HG02610 (cell line): ENCODE measurements around the gene CMTM5.

Experiments
- ATAC-seq: cut with Tn5 transposase; IDR thresholded peaks from one replicate; pipeline ENCODE4 v1.9.1; 2021; ENCODE audit warnings: mild to moderate bottlenecking, moderate library complexity; ENCODE audit not compliant: unreplicated experiment

CMTM5 gene, protein sequence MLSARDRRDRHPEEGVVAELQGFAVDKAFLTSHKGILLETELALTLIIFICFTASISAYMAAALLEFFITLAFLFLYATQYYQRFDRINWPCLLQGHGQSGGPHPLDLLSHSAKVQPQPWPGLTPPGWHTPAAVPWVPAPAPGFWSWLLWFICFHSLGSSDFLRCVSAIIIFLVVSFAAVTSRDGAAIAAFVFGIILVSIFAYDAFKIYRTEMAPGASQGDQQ

DNA sequence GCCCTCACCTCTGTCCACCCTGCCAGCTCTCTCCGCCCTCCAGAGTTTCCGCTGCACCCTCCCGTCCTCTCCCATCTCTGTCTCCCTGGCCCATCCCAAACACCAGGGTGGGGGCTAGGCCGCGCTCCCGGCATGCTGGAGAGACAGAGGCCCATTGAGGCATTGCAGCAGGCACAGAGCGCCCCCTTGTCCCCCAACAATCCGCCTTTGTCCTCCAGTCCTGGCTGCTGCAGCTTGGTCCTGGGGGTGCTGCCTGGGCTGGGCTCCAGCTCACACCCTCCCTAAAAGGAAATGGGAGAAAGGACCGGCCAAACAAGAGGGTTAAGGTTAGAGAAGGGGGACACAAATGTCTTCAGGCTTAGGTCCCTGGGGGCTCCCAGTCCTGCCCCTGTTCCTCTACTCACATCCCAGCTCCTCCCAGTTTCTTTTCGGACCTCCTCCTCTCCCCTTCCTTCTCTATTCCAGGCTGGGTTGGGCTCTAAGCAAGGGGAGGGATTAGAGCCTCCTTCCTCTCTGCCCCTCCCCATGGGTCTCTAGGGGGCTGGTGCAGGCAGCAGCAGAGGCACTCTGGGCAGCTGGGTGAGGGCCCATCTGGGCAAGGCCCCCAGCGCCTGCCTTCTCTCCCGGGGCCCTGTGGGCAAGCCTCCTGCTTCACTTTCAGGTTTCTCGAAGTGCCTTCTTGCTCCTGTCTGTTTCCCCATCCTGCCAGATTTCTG lies at the start of gene CMTM5:
CMTM5 (plus strand) TSS at position 565 of the 716 bp plus-strand sequence. CDS start 206 bp downstream, outside the sequence.
- ATAC-seq, result no peak

DNA sequence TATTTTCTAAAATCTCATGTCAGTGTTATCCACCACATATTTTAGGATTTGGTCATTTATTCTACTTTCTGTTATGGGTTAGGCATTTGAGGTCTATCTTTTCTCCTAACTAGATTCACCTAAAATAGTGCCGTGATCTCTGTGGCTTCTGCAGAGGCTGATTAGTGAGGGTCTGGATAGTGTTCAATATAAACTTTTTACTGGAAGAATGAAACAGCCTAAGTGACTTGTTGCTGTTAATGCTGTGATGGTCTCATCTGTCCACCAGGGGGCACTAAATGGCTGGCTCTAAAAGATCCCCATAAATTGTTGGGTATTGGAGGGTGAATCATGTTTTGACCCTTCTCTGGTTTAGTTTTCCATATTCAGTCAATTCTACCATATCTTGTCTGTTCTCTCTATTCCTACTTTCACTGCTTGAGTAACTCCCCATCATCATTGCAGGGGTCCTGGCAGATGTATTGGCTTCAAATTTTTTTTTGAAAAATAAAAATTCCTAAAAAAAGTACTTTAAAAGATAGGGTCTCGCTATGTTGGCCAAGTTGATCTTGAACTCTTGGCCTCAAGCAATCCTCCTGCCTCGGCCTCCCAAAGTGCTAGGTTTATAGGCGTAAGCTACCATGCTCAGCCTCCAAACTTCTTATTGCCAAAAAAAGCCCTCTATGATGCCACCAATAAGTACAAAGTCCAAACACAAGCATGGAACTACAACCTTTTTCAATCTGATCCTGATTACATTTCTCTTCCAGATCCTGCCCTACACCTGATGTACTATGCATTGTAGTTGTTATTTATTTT lies 48.7 kb upstream of the CMTM5 start:
- ATAC-seq, result no peak

DNA sequence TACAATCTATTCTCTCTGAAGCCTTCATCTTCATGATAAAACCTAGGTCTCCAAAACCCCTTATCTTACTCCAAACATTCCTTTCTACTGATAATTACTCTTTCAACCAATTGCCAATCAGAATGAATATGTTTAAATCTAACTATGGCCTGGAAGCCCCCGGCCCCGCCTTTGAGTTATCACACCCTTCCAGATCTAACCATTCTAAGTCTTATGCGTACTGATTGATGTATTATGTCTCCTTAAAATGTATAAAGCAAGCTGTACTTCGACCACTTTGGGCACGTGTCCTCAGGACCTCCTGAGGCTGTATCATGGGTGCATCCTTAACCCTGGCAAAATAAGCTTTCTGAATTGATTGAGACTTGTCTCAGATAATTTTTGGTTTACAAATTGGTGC lies 41.2 kb upstream of the CMTM5 start:
- ATAC-seq, result no peak

DNA sequence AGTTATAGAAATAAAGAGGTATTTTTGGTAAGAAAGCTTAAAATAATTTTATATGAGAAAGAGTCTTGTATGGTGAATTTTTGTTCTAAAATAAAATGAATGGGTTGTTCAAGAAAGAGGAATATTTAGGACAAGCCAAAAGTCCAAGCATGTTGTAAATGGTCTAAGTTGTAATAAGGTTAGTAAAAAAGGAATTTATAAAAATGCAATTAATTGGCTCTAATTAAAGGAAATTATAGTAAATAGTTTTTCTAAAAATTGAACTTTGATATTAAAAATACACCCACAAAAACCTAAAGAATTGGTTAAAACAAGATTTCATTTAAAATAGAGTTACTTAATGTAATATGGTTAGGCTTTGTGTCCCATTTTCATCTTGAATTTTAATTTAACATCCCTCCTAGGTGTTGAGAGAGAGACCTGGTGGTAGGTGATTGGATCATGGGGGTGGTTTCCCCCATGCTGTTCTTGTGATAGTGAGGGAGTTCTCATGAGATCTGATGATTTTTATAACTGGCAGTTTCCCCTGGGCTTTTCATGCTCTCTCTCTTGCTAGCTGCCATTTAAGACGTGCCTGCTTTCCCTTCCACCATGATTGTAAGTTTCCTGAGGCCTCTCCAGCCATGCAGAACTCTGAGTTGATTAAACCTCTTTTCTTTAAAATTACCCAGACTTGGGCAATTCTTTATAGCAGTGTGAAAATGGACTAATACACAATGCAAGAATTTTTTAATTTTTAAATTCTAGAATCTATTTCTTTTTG lies 37.2 kb upstream of the CMTM5 start:
- no peak for ATAC-seq

DNA sequence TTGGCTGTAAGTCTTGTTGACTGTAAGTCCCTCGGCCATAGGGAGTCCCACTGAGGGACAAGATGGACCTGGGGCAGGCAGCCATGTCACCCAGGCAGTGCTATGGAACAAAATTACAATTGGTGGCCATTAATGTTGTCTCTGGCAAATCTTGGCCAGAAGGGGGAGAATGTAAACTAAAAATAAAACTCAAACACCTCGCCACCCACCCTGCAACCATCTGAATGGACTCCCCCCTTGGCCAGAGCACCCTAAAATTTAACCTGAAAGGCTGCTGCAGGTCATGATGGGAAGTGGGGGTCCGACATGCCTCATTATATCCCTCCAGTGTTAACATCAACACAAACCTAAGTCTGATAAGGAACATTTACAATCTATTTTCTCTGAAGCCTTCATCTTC lies 32.4 kb upstream of the CMTM5 start:
- ATAC-seq, result no peak

DNA sequence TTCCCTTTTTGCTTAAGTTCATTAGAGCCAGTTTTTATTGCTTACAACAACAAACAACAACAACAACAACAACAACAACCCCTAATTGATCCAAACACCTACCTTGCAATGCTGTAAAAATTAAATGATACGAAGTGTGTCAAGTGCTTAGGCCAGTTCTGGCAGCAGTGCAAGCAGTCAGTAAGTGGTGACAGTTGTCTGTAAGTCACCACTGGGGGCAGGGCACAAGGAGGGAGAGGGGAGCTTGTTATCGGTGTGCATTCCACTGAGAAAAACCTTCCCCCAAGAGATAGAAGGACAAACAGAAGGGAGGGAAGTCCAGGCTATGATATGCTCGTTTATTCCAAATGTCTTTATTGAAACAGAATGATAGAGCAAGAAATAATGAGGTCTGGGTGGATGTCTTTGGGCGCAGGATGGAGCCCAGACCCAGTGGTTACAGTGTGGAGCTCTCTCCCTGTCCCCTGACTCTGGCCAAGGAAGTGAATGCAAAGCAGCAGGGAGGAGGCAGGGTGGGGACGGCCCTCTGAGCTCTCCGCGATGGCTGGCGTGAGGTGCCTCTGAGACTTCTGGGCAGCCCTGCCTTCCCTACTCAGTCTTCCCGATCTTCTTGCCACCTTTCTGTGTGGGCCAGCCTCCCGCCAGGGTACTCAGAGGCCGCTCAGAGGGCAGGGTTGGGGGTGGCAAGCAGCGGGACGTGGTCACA lies 30.7 kb upstream of the CMTM5 start:
- ATAC-seq, result no peak

DNA sequence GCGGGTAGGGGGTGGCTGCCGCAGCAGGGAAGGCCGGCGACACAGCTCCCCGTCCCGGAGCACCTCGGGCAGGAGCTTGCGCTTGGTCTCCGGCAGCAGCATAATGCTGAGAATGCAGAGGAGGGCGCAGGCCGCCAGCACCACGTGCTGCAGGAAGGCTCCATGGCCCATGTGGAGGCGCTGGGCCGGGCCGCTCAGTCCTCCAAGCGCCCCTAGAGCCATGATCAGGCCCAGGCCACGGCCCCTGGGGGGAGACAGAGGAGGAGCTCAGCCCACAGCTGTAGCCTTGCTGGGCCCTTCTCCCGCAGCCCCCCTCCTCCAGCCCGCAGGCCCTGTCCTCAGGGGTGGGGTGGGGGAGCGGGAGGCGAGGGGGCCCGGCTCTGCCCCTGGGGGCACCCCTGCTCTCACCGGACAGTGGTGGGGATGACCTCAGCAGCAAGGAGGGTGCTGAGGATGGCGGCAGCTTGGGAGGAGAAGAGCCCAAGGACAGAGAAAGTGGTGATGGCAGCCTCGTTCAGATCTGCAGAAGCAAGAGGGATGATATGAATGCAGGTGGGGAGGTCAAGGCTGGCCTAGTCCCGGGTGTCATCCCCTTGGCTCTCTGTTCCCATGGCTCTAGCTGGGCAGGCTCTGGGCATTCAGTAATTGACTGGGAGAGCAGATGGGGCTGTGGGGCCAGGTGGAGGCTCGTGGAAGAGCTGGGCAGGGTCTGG lies 30.0 kb upstream of the CMTM5 start:
- ATAC-seq, result no peak

DNA sequence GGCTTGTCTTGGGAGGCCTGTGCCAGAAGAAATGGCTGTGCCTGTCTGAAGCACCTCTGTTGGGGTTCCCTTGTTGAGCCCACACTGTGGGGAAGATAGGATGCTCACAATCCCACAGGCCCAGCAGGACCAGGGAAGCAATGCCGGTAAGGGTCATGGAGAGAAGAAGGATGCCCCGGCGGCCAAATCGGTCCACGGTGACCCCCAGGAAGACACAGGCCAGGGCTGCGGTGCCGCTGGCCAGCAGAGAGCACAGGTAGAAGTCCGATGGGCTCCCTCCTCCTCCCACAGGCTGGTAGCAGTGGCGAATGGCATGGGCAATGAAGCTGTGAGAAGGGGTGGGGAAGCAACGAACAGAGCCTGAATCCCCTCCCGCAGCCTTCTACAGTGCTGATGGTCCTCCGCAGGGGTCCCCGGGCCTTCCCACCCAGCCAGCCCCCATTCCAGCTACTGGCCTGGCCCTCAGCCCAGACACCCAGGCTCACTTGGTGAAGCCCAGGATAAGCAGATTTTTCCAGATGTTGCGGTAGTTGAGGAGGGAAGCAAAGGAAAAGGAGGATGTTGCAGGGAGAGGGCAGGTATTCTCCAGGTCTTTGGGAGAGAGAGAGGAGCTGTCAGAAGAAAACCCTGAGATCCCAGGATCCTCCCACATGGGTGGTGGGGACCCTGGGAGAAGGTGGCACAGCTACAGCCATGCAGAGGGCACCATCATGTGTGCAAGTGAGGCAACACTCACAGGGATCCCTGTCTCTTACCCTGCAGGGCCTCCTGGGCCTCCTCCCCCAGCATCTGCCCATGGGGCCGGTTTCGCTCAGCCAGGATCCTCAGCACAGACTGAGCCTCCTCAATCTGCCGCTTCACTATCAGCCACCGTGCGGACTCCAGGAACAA lies 29.2 kb upstream of the CMTM5 start:
- ATAC-seq, result no peak

DNA sequence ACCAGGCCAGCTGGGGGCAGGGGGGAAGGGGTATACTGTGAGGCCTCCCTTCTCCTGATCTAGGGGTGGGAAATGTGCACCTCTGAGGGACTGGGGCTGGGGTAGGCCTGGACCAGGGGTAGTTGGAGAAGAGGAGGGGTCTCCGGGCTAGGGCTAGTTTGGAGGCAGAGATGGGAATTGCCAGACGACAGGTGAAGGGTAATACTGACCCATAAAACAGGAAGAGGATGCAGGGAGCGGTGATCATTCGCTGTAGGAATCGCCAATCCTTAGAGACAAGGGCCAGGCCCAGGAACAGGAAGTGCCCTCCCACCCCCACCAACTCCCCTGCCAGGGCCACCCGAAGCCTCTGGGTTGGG lies 28.6 kb upstream of the CMTM5 start:
- ATAC-seq, result no peak

DNA sequence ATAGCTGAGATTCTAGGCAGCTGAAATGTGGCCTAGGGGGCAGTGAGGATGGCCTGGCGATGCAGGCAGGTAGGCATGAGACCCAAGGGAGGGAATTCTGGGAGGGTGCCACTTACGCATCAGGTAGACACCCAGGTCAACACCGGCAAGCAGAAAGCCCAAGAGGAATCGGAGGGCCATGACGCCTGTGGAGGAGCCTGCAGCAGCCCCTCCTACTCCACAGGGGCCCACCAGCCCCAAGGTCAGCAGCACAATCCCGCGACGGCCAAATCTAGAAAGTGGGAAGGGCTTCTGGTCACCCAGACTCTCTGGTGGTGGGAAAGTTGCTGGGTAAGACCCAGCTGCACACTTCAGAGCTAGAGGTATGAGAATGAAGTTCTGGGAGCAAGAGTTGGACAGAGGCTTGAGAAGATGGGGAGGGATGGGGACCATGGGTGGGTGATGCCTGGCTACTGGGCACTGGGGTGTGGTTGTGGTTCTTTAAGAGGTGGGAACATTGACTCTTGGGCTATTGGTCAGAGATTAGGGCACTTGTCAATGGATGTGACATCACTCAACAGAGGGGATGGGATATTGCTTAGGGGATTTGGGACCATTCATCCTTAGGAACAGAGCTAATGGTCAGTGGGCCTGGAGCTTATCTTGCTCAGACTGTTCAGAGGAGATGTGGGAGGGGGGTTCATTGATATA lies 27.5 kb upstream of the CMTM5 start:
- no peak for ATAC-seq

DNA sequence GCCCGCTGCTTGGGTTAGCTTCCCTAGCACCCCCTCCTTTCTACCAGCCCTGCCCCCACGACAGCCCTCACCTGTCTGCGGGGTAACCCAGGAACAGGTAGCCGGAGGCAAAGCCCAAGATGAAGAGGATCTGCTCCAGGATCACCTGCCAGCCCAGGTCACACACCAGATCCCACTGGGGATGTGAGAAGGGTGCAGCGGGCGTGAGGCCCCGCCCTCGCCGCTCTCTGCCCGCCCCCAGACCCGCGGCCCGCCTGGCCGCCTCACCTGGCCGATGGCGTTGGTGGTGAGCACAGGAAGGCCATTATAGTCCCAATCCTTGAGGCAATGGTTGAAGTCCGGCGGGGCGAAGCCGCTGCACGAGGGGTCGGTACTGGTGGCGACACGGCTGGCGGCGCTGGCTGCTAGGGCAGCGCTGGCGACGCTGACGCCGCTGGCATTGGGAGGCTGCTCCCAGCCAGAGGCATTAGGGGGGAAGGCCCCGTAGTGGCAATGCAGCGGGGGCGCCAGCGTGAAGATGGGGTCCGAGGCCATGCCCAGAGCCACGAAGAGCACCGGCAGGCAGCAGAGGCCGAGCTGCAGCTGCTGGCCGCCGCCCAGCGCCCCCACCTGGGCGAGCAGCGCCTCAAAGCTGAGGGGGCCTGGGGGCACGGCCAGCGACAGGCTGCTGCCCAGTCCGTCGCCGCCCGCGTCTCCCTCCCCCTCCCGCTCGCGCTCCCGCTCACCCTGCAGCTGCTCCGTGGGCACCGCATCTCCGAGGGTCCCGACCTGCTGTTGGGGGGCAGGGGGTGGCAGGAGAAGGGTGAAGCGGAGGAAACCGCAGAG lies 25.0 kb upstream of the CMTM5 start:
- no peak for ATAC-seq

DNA sequence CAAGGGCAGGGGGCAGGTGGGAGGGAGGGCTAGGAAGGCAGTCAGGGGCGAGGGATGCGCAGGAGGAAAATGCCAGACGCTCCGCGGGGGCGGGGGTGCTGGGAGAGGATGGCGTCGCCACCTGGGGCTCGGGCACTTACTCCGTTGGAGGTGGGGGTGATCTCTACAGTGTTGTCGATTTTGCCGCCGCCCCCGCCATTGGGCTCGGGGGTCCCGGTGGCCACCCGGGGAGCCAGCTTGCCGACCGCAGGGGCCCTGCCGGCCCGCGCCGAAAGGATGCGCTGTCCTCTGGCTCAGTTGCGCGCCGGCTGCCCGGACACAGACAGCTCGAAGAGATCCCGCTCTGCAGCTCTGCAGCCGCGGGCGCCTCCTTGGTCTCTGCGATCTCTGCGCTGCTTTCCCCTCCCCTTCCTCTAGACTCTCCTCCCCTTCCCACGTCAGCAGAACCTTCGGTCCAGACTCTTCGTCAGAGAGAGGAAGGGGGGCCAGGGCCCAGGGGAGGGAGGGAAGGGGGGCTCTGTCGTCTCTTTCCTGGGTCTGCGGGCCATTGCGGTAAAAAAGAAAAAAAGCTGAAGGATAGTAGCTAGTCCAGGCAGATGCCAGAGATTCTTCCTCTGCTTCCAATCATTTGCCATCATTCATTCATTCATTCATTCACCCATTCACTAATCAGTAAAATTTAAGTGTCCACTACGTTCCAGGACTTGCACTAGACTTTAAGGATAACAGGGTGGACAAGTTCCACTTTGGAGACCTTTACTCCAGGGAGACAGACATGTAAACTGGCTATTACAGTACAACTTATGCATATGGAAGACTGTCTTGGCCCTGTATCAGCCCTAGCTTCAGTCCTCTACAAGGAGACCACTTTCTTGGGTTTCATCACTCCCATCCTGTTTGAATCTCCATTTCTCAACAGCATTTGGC lies 24.1 kb upstream of the CMTM5 start, which contains the start of gene SLC22A17:
SLC22A17 (minus strand) TSS at position 382 of the 927 bp plus-strand sequence.
- no peak for ATAC-seq

DNA sequence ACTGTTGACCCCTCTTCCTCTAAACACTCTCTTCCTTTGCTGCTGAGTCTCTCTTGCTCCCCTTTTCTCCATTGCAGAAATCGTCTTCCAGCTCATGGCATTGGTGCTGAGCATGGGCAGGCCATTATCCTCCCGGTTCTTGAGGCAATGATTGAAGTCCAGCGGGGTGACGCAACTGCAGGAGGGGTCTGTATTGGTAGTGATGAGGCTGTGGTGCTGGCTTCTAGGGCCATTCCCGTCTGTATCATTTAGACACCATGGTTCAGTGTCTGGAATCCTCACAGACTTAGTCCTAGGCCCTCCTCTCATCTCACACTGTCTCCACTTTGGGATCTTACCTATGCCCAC lies 23.4 kb upstream of the CMTM5 start:
- ATAC-seq, result no peak

DNA sequence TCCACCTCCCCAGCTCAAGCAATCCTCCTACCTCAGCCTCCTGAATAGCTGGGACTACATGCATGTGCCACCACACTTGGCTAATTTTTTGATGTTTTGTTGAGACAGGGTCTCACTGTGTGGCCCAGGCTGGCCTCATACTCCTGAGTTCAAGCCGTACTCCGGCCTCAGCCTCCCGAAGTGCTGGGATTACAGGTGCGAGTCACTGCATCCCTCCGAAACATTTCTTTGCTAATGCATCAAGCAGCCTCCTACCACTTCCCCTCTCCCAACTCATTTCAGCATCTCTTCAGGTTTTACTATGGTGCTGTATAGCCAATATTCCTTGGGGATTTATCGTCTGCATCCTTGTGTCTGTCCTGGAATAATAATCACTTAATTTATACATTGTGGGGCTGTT lies 21.9 kb upstream of the CMTM5 start:
- no peak for ATAC-seq

DNA sequence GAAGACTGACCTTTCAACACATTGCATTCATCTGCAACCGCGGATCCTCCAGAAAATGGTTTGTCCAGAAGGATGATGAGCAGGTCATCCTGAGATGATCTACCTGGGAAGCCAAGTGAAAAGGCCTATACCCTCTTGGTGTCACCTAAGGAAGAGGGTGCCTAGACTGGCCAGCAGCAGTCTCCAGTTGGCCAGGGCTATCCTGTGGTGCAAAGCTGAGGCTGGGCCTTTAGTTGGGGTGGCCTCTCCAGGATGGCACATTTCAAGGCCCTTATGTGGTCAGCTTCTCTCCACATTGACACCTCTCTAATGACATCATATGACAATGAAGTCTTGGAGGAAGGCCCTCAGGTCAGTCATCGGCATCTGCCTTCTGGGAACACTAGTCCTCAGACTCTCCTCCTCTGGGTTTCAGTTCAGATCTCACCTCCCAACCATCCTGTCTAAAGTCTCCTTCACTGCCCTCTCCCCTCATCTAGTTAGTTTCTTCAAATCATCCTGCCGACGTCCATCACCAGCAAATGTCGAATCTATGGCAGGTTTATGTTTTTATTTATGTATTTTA lies 20.9 kb upstream of the CMTM5 start:
- ATAC-seq, result no peak

DNA sequence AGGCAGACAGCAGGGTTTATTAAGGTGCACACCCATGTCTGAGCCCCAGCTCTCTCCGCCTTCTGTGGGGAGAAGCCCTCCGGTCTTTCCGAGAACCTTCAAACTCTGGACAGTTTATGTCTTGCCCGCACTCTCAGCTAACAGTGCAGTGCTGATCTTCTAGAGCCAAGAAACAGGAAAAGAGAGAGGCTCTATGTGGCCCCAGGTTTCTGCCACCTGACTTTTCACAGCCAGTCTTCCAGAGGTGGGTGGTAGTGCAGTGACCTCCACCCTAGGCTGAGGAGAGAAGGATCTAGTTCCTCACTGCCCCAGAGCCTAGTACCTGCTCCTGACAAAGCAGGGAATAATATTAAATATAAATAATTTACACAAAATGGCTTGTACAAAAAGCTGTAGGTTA lies 20.2 kb upstream of the CMTM5 start:
- ATAC-seq, result no peak
